GM19023 (cell line): ENCODE data around the gene LIPE.

ENCODE experiments used
- ATAC-seq: cut with Tn5 transposase; IDR thresholded peaks from one replicate; pipeline ENCODE4 v1.9.1; 2021; ENCODE audit warnings: mild to moderate bottlenecking, moderate library complexity; ENCODE audit not compliant: unreplicated experiment

Gene LIPE

DNA sequence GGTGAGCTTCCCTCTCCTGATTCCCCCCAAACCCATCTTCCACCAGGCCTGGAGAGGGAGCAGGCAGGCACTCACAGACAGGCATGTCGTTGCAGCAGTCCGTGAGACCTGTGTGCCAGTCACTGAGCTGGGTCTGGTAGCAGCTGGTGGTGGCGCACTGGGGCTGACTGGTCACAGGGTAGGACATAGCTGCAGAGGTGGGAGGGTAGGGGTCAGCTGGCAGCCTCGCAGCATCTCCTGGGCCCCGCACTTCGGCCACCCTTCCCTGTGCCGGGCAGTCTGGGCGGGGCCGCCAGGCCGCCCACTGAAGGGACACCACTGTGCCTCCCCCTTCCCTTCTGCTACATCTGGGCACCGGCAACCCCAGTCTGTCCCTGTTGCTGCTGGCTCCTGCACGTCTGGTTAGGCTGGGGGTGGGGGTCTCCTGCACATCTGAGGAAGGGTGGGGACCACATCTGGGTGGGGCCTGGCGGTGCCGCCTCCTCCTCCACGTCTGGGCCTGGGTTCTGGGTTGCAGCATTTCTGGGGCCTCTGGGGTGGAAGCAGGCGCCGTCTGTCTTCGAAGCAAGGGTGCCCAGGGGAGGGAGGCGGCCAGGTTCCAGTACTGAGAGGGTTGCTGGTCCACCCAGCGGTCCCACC lies 38.2 kb downstream of the LIPE start:
- ATAC-seq = no peak

DNA sequence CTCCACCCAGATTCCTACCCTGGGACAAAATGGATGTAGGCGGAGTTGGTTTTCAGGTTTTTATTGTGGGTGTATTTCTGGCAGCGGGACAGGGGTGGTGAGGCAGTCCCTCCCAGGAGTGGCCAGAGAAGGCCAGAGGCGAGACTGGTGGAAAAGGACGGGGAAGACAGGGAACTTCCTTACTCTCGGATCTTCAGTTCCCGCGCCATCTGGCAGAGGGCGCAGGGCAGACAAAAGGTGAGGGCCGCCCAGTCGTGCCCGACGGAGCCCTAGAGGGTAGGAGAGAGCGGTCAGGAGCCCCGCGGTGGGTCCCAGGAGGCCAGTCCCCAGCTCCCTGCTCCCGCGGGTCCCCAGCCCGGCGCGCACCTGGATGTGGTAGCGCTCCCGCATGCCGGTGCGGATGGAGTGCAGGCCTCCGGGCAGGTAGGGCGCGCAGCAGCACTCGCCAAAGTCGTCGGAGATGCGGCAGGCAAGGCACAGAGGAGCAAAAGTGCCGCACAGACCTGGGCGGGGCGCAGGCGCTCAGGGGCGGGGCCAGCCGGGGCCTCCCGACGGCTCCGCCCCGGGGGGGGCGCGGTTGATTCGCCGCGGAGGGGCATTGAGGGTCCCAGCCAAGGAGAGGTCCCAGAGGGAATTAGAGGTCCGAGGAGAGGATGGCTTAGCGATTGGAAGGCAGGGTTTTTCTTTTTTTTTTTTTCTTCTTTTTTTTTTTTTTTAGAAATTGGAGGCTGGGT lies 40.0 kb downstream of the LIPE start:
- no peak for ATAC-seq

DNA sequence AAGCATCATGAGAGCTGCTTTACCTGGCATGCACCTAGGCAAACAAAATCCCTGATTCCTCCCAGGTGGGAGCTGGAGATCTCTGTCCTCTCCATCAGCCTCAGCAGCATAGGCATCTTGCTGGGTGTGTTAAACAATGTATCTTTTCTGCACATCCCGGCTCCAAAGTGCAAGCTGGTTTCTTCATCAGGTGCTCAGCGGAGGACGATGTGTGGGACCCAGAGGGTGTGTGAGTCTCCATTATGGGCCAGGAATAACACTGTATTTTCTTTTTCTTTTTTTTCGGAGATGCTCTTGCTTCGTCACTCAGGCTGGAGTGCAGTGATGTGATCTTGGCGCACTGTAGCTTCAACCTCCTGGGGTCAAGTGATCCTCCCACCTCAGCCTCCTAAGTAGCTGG lies 47.0 kb downstream of the LIPE start:
- no peak for ATAC-seq

DNA sequence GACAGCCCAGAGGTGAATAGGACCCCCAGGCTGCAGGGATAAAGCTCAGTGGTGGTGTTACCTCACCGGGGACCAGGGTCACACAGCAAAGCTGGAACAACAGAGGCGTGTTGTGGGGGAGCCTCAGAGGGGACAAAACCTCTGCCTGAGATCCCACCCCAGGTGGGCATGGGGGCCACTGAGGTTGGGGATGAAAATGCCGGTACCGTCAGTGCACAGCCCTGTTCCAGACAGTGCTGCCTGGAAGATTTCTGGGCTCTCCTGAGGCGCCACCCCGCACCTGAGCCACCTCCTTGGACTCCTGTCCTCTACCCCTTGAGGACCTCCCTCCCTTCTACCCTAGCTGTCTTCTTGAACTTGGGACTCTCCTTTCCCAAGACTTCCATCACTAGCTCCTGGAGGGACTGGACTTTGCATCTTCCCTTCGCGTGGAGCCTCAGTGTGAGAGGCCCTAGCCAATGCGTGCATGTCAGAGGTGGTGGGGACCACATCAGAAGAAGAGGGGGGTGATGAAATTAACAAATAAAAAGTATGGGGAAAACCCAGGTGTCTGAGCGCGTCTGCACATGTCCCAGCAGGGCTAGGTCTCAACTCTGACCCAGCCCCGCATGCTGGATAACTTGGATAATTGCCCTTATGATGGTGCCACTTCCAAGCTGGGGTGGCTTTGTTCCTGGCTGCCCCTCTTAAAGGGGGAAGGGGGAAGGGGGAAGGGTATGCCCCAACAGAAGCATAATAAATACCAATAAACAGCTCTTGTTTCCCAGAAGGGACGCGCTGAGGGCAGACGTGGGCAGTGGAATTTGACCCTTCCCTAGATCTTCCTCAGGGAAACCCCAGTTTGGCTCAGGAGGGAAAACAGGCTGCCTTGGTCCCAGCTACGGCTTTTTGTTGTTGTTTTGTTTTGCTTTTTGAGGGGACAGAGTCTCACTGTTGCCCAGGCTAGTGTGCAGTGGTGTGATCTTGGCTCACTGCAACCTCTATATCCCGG lies 48.7 kb downstream of the LIPE start:
- ATAC-seq = no peak

DNA sequence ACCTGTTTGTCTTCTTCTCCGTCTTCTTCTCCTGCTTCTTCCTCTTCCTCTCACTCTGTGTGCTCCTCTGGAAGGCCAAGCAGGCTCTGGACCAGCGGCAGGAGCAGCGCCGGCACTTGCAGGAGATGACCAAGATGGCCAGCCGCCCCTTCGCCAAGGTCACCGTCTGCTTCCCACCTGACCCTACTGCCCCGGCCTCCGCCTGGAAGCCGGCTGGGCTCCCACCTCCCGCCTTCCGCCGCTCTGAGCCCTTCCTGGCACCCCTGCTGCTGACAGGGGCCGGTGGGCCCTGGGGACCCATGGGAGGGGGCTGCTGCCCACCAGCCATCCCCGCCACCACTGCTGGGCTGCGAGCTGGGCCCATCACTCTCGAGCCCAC lies 51.0 kb downstream of the LIPE start:
- ATAC-seq = no peak

DNA sequence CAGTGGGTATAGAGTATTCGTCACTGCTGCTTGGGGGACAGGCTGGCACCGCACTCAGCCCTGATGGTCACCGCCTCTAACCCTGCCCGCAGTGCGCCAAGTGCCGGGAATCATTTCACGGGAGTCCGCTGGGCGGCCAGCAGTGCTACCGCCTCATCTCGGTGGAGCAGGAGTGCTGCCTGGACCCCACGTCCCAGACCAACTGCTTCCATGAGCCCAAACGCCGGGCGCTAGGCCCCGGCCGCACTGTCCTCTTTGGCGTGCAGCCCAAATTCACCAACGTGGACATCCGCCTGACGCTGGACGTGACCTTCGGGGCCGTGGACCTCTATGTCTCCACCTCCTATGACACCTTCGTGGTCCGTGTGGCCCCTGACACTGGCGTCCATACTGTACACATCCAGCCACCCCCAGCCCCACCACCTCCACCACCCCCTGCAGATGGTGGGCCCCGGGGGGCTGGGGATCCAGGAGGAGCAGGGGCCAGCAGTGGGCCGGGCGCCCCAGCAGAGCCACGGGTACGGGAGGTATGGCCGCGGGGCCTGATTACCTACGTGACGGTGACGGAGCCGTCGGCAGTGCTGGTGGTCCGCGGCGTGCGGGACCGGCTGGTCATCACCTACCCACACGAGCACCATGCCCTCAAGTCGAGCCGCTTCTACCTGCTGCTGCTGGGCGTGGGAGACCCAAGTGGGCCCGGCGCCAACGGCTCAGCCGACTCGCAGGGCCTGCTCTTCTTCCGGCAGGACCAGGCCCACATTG lies 51.6 kb downstream of the LIPE start:
- ATAC-seq = no peak

DNA sequence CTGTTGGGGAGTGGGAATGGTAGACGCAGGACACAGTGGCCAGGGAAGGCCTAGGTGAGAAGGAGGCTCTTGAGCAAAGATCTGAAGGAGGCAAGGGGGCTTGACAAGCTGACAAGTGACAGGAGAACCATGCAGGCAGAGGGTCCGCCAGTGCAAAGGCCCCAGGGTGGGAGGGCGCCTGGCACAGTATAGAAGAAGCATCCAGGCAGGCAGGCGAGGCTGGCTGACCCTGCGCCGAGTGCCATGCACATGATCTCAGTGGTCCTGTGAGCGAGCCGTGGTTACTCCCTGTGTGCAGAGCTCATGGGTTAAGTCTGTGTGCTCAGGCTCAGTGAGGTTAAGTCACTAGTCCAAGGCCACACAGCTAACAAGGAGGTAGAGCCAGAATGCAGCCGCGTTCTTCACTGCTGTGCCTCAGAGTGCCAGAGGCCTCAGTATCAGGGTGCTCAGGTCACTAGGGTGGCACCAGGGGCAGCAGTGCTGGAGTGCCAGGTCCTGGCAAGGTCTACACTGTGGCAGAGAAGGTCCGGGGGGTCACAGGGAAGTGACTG lies 52.3 kb downstream of the LIPE start:
- ATAC-seq = no peak

DNA sequence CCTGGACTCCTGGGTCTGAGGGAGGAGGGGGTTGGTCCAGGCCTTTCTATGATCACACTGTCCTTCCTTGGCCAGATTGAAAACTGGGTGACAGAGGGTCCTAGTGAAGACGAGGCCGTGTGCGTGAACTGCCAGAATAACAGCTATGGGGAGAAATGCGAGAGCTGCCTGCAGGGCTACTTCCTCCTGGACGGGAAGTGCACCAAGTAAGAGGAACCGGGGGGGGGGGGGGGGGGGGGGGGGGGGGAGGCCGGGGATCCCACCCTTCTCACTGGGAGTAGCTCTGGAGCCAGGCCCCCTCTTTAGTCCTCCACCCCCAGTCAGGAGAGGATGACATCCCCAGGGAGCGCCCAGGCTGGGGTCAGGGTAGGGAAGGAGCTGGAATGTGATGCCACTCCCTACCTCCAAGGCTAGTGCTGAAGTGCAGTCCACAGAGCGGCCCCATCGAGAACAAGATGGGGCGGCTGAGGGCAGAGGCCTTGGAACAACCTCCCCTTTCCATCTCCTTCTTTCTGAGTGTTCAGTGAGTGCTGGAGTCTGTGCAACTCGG lies 56.5 kb downstream of the LIPE start:
- no peak for ATAC-seq

DNA sequence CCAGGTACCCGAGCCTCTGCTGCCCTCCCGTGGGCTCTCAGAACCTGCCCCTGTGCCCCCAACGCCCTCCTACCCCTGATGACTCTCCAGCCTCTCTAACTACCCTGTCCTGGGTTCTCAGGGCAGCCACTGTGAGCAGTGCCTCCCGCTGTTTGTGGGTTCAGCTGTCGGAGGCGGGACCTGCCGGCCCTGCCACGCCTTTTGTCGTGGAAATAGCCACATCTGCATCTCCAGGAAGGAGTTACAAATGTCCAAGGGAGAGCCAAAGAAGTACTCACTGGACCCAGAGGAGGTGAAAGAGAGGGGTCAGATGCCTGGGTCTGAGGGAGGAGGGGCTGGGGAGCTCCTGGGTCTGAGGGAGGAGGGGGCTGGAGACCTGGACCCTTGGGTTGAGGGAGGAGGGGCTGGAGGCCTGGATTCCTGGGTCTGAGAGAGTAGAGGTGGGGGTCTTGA lies 57.1 kb downstream of the LIPE start:
- ATAC-seq = no peak

DNA sequence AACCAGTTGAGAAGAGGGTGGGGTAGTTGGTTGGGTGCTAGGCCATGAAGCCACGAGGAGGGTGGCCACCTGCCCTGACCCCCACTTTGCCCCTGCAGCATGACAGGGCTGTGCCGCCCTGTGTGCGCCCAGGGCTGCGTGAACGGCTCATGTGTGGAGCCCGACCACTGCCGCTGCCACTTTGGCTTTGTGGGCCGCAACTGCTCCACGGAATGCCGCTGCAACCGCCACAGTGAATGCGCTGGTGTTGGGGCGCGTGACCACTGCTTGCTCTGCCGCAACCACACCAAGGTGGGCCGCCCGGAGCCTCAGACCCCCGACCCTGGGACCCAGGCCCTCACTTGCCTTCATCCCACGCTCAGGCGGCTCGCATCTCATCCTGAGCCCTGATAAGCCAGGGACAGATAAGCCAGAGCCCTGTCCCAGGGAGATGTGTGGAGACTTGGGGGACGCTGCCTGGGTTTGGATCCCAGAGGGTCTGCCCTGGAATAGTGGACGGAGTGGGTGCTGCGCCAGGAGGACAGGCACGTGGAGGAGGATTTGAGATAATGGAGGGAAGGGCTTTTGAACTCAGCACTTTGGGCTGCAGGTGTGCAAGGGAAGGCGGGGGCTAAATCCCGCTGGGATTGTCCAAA lies 57.6 kb downstream of the LIPE start:
- ATAC-seq = no peak

DNA sequence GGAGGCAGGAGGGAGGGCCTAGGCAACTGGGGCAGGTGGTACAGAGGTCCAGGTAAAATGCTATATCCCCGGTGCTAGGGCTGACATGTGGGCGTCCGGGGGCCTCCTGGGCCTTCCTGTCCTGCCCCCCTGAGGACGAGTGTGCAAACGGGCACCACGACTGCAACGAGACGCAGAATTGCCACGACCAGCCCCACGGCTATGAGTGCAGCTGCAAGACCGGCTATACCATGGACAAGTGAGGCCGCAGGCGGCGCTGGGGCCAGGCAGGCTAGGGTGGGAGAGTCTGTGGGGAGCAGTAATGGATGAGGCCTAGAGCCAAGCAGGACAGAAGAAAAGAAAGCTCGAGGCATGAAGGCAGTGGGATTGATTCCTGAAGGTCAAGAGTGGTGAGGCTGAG lies 58.4 kb downstream of the LIPE start:
- ATAC-seq = no peak

DNA sequence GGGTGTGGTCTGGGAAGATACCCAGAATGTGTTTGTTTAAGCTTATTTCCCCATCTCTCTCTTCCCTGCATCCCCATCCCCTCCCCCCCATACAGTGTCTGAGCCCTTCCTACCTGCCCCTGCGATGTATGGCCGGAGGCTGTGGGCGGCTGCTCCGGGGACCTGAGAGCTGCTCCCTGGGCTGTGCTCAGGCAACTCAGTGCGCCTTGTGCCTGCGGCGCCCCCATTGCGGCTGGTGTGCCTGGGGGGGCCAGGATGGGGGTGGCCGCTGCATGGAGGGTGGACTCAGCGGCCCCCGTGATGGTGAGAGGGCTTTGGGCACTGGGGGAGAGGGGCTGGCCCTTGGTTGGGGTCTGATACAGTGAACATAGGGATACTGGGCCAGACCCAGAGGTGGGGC lies 58.8 kb downstream of the LIPE start:
- ATAC-seq = no peak

DNA sequence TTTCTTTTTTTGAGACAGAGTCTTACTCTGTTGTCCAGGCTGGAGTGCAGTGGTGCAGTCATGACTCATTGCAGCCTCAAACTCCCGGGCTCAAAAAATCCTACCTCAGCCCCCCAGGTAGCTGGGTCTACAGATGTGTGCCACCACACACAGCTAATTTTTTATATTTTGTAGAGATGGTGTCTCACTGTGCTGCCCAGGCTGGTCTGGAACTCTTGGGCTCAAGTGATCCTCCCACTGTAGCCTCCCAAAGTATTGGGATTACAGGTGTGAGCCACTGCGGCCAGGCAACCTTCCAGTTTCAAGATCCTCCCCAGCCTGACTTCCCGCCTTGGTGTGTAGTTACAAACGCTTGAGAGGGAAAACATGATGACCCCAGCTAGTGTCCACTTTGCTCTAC lies 59.3 kb downstream of the LIPE start:
- no peak for ATAC-seq

DNA sequence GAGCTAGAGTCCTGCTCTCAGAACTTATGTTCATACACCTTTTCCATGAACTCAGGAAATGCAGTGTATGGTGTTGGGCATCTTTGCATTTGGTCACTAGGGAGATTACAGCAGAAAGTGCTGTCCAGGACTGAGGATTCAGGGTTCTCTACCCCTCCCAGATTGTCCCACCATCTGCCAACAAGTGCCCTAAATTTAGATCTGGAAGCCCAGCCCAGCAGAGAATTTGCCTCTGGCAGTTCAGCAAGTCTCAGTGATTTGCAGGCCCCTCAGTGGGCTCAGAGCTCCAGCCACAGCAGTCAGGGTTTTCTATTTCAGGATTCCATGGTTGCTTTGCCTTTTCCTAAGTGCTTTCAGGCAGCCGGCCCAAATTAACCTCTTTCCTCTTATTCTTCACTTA lies 60.5 kb downstream of the LIPE start:
- no peak for ATAC-seq

DNA sequence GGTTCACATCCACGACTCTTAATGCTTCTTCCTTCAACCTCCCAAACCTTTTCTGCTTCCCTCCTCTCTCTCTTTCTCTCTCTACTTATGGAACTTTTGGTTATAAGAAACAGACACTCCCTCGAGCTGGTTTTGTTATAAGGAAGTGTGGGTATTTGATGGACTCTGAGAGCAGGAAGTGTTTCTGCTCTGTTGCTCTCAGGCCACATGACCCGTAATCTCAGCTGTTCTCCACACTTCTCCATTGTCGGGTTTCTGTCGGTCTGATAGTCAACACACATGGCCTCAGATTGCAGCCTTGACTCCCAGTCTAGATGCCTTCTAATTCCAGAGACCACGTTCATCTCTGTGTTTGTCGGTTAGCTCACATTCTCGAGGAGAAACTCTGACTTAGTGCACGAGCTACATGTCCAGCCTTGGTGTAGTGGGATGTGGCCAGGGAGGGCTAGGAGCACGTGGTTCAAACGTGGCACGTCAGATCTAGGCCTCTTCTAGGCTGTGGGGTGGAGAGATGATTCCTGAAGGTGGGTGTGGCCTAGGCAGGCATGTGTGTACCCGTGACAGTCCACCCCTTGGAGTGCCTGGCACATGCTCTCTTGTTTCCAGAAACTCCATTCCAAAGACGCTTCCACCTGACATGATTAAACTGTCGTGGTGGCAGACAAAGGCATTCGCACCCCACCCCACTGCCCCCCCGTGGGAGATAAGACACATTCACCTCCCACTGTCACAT lies 63.4 kb downstream of the LIPE start:
- ATAC-seq = no peak

DNA sequence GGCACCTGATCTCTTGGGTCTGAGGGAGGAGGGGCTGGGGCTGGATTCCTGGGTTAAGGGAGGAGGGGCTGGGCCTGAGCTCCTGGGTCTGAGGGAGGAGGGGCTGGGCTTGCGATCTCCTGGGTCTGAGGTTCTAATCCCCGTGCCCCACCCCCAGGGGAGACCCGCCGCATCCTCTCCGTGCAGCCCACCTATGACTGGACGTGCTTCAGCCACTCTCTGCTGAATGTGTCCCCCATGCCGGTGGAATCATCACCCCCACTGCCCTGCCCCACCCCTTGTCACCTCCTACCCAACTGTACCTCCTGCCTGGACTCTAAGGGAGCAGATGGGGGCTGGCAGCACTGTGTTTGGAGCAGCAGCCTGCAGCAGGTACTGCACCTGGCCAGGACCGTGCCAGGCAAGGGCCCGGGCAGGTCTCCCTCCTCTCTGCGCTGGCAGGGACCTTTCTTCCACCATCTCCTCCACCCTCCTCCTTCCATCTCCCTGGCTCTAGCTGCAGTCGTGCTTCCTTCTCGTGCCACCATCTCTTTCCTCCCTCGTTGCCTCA lies 64.2 kb downstream of the LIPE start:
- ATAC-seq = no peak

DNA sequence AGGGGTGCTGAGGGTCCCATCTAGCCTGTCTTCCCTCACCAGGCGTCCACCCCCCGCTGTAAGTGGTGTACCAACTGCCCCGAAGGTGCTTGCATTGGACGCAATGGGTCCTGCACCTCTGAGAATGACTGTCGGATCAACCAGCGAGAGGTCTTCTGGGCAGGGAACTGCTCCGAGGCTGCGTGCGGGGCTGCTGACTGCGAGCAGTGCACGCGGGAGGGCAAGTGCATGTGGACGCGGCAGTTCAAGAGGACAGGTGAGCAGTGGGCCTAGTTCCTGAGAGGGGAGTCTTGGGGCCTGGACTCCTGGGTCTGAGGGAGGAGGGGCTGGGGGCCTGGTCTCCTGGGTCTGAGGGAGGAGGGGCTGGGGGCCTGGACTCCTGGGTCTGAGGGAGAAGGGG lies 64.8 kb downstream of the LIPE start:
- ATAC-seq = no peak

DNA sequence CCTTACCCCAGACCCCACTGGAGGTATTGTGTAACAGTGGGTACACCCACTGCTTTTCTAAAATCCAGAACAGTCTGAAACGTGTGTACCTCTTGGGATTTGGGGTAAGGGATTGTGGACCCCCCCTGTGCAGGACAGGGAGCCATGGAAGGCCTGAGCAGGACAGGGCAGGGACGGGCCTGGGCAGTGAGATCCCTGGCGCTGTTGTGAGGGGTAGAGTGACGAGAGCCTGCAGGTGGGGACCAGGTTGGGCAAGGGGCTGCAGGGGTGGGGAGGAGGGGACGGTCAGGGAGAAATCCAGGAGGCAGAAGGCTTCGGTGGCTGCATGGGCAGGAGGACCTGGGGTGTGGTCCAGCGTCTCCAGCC lies 65.7 kb downstream of the LIPE start:
- ATAC-seq = no peak
